ENCODE measurements around the gene PLD1. TPM values are rescaled to one million over a fixed set of nuclear protein-coding genes. Genes with fewer than 3 reads are reported as not detected.

Gene PLD1
- total and polyA plus RNA-seq, 10 of the 15 experiments (the other 5 are each of a cell fraction or from before 2014, with no cell fraction given) = 2.9 to 108 (median 3.6) TPM

- H2AFZ ChIP-seq (ENCODE audit: control insufficient read depth, low read depth, low read length) = peak overlapping the region; percentile 46; the same call in 1 of the 2 replicates
- H4K20me1 ChIP-seq (ENCODE audit: control insufficient read depth, insufficient read depth) = no peaks in the 10 kb centered on the region
- no peaks in the 10 kb centered on the region for H3K36me3 ChIP-seq (ENCODE audit: control insufficient read depth in 2 of 2, insufficient read depth in 2 of 2, low read length in 1 of 2)
- no peaks in the 10 kb centered on the region for H3K79me2 ChIP-seq (ENCODE audit: control insufficient read depth, insufficient read depth, low read length)
- no peak overlapping the region for H3K27ac ChIP-seq (ENCODE audit: control insufficient read depth, insufficient read depth)
- no peaks in the 10 kb centered on the region for H3K27me3 ChIP-seq (replicated peaks in 1 of 2; ENCODE audit: control insufficient read depth in 2 of 2, insufficient read depth in 2 of 2, low read length in 1 of 2)
- H3K4me2 ChIP-seq (ENCODE audit: control insufficient read depth, insufficient read depth) = peak overlapping the region; percentile 70
- 57% methylated on average over 5 of the region's 5 CpGs for WGBS (ENCODE audit: insufficient coverage, insufficient replicate concordance, low lambda C conversion rate, missing lambda C conversion rate)
- ATAC-seq = peak; percentile 78
- H3K9me3 ChIP-seq (replicated peaks; ENCODE audit: control insufficient read depth, insufficient read depth, low read length) = no peaks in the 10 kb centered on the region
- intact Hi-C loops (cut with micrococcal nuclease; ENCODE audit: unreplicated experiment) = loop anchor here (2.0 to 10.0 kb wide), 4 partner anchors 101 to 307 kb away; partner anchors contain the start of gene TNIK
- BruUV-seq (replicated peaks) = no TSS peak
- no peak overlapping the region for H3K9ac ChIP-seq (ENCODE audit: control insufficient read depth, insufficient read depth, low read length)
- SMC1A ChIA-PET (ENCODE audit: uncharacterized antibody, unreplicated experiment) = interaction anchor here (0.9 to 7.6 kb wide), 8 partner anchors 19 to 597 kb away, joined by 3 to 79 read pairs (median 4); no protein-coding TSS in a partner anchor
- CTCF ChIA-PET = interaction anchor here (1.1 to 1.8 kb wide), 2 partner anchors 399 to 600 kb away, joined by 4 to 8 read pairs; no protein-coding TSS in a partner anchor
- no peak for FAIRE-seq
- POLR2A ChIA-PET = no interaction called here
- in situ Hi-C loops (cut with MboI) = no loop called here
- peaks cover 8% of the 10 kb centered on the region for H3K4me1 ChIP-seq (ENCODE audit: control insufficient read depth, insufficient read depth, low read length)
- RAD21 ChIA-PET (ENCODE audit: unreplicated experiment) = interaction anchor here (1.0 to 1.4 kb wide), 2 partner anchors 22 to 396 kb away, joined by 3 to 4 read pairs; no protein-coding TSS in a partner anchor
- no peak overlapping the region for H3K4me3 ChIP-seq
- peak; percentile 36 for DNase-seq (ENCODE audit: low read depth, low spot score)
- TF ChIP-seq EGR1 (IDR thresholded peaks at IDR 0.05; ENCODE audit: borderline replicate concordance in 1 of 2, low read depth in 2 of 2, low read length in 2 of 2) (no peak), POLR2AphosphoS5 (IDR thresholded peaks at IDR 0.05; ENCODE audit: low read length) (no peak), E2F4 (IDR thresholded peaks at IDR 0.05; ENCODE audit: low read depth, low read length) (no peak), MYC (IDR thresholded peaks at IDR 0.05; ENCODE audit: insufficient read depth, insufficient read length, insufficient replicate concordance, low read length, severe bottlenecking) (no peak), SIX5 (IDR thresholded peaks at IDR 0.05; ENCODE audit: low read depth, low read length, severe bottlenecking) (no peak), CREB1 (IDR thresholded peaks at IDR 0.05; ENCODE audit: low read depth) (peak; percentile 69; the same call in 1 of the 2 replicates), MYB (IDR thresholded peaks at IDR 0.05; ENCODE audit: borderline replicate concordance, low read depth, low read length) (no peak), ETV6 (conservative IDR thresholded peaks at IDR 0.05 in 1 of 2, IDR thresholded peaks at IDR 0.05 in 1 of 2; ENCODE audit: borderline replicate concordance in 1 of 2, low read depth in 1 of 2) (no peak; a peak in 1 of 4 replicates), RELB (IDR thresholded peaks at IDR 0.05; ENCODE audit: low read depth) (no peak), NR2C1 (IDR thresholded peaks at IDR 0.05) (no peak), CHD1 (IDR thresholded peaks at IDR 0.05; ENCODE audit: low read depth, low read length) (no peak)
- TF ChIP-seq, protein P1, sequence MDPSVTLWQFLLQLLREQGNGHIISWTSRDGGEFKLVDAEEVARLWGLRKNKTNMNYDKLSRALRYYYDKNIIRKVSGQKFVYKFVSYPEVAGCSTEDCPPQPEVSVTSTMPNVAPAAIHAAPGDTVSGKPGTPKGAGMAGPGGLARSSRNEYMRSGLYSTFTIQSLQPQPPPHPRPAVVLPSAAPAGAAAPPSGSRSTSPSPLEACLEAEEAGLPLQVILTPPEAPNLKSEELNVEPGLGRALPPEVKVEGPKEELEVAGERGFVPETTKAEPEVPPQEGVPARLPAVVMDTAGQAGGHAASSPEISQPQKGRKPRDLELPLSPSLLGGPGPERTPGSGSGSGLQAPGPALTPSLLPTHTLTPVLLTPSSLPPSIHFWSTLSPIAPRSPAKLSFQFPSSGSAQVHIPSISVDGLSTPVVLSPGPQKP (IDR thresholded peaks at IDR 0.05; ENCODE audit: low read depth, low read length) = no peak
- TF ChIP-seq, protein P2, sequence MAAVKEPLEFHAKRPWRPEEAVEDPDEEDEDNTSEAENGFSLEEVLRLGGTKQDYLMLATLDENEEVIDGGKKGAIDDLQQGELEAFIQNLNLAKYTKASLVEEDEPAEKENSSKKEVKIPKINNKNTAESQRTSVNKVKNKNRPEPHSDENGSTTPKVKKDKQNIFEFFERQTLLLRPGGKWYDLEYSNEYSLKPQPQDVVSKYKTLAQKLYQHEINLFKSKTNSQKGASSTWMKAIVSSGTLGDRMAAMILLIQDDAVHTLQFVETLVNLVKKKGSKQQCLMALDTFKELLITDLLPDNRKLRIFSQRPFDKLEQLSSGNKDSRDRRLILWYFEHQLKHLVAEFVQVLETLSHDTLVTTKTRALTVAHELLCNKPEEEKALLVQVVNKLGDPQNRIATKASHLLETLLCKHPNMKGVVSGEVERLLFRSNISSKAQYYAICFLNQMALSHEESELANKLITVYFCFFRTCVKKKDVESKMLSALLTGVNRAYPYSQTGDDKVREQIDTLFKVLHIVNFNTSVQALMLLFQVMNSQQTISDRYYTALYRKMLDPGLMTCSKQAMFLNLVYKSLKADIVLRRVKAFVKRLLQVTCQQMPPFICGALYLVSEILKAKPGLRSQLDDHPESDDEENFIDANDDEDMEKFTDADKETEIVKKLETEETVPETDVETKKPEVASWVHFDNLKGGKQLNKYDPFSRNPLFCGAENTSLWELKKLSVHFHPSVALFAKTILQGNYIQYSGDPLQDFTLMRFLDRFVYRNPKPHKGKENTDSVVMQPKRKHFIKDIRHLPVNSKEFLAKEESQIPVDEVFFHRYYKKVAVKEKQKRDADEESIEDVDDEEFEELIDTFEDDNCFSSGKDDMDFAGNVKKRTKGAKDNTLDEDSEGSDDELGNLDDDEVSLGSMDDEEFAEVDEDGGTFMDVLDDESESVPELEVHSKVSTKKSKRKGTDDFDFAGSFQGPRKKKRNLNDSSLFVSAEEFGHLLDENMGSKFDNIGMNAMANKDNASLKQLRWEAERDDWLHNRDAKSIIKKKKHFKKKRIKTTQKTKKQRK (IDR thresholded peaks at IDR 0.05; ENCODE audit: low read depth, low read length) = no peak
Observed at GRCh38 chr3:171561596-171562323, 248.5 kb downstream of the PLD1 start.

Measured in GM12878 (cell line).